Stimulated activated CD4-positive, alpha-beta T cell treated with anti-CD3 and anti-CD28 coated beads, TNF-alpha, amount 100 ng/mL, for 48 hours (primary cell): ENCODE results near the gene P2RY2.
"Not testable (repeated sequence)": the region's sequence is repeated elsewhere in the genome, so short reads cannot be mapped to it uniquely, and the experiment has no call there.

Experiments used
- DNase-seq, 3 donors: peaks; one replicate each; pipeline ENCODE4 v3.0.0-alpha.2; 2020; ENCODE audit warnings: low read depth in 3 of 3

P2RY2 gene

GRCh38 chr11:73188301-73188700, 29.8 kb upstream of the P2RY2 start:
- DNase-seq = no peak

GRCh38 chr11:73189315-73189714, 28.8 kb upstream of the P2RY2 start:
- DNase-seq = no peak

- DNase-seq = no peak
These were observed 28.1 kb upstream of the P2RY2 start for GRCh38 chr11:73189723-73190556.

- no peak for DNase-seq
These were observed 27.6 kb upstream of the P2RY2 start for GRCh38 chr11:73190557-73190885.

- no peak for DNase-seq
These were observed 26.9 kb upstream of the P2RY2 start for GRCh38 chr11:73191151-73191550.

- DNase-seq = no peak
These were observed 25.8 kb upstream of the P2RY2 start for GRCh38 chr11:73192272-73192671.

- no peak for DNase-seq
These were observed 24.6 kb upstream of the P2RY2 start for GRCh38 chr11:73193251-73194033.

GRCh38 chr11:73194034-73194507, 24.0 kb upstream of the P2RY2 start:
- no peak for DNase-seq

- no peak for DNase-seq
These were observed 23.5 kb upstream of the P2RY2 start for GRCh38 chr11:73194593-73194992.

- no peak for DNase-seq
These were observed 22.7 kb upstream of the P2RY2 start for GRCh38 chr11:73195191-73196007.

- no peak for DNase-seq
These were observed 21.5 kb upstream of the P2RY2 start for GRCh38 chr11:73196576-73196975.

GRCh38 chr11:73197348-73197747, 20.7 kb upstream of the P2RY2 start:
- no peak for DNase-seq

GRCh38 chr11:73197787-73198186, 20.3 kb upstream of the P2RY2 start:
- not testable (repeated sequence) for DNase-seq

- DNase-seq = no peak
These were observed 19.4 kb upstream of the P2RY2 start for GRCh38 chr11:73198677-73199076.

- DNase-seq = no peak
These were observed 18.6 kb upstream of the P2RY2 start for GRCh38 chr11:73199446-73199845.

GRCh38 chr11:73200256-73200655, 17.8 kb upstream of the P2RY2 start:
- no peak for DNase-seq

GRCh38 chr11:73201249-73201648, 16.8 kb upstream of the P2RY2 start:
- DNase-seq = no peak

- DNase-seq = no peak
These were observed 15.9 kb upstream of the P2RY2 start for GRCh38 chr11:73201888-73202780.

- DNase-seq = no peak
These were observed 14.8 kb upstream of the P2RY2 start for GRCh38 chr11:73203322-73203721.

GRCh38 chr11:73203790-73204189, 14.3 kb upstream of the P2RY2 start:
- no peak for DNase-seq

GRCh38 chr11:73204711-73205121, 13.4 kb upstream of the P2RY2 start:
- DNase-seq = no peak
